Keratinocyte (primary cell): ENCODE results near the gene COX5A.

ENCODE experiments used
- CTCF ChIP-seq, 3 experiments: IDR thresholded peaks in 1 of 3; conservative IDR thresholded peaks in 1 of 3; optimal IDR thresholded peaks in 1 of 3; 2 replicates in 2 of 3; 3 replicates in 1 of 3; pipeline versions ENCODE3 to v1.5.1; 2011; ENCODE audit warnings: low read length in 3 of 3, mild to moderate bottlenecking in 3 of 3, moderate library complexity in 2 of 3, control low read depth in 1 of 3, inconsistent platforms in 1 of 3; ENCODE audit not compliant: insufficient read depth in 2 of 3; ENCODE audit errors: extremely low read depth in 1 of 3
- EZH2 ChIP-seq: IDR thresholded peaks from one replicate; pipeline ENCODE4 v1.6.1; 2012; ENCODE audit warnings: inconsistent platforms, mild to moderate bottlenecking, low read length, moderate library complexity

- TF ChIP-seq CTCF (optimal IDR thresholded peaks at IDR 0.05 in 1 of 3, IDR thresholded peaks at IDR 0.05 in 1 of 3, conservative IDR thresholded peaks at IDR 0.05 in 1 of 3; ENCODE audit: extremely low read depth in 1 of 3, insufficient read depth in 2 of 3, low read length in 3 of 3) (no peak), EZH2 (no peak)
Measured at GRCh38 chr15:74917676-74918075, 20.2 kb downstream of the COX5A start.
